Fibroblast of the aortic adventitia (primary cell): Measurements from ENCODE around the gene BHLHA15. TPM values are rescaled to one million over a fixed set of nuclear protein-coding genes. Genes with fewer than 3 reads are reported as not detected.
A peak's percentile ranks its signal among the peaks of the same experiment; 100 is the strongest.

Source experiments
- DNase-seq: peaks from one replicate; pipeline ENCODE4 v3.0.0-alpha.2; 2010; ENCODE audit warnings: low read depth
- H3K4me3 ChIP-seq: 2 replicates; pipeline ENCODE4 v1.5.1; 2011; ENCODE audit warnings: low read depth, mild to moderate bottlenecking, control low read depth, low read length, moderate library complexity
- total RNA-seq: library from RNA; depleted of rRNA; stranded (reverse); fragments of >200 nt; gene quantifications from 2 replicates; pipeline ENCODE4 v1.2.3, GENCODE V29; 2012; ENCODE audit warnings: low replicate concordance
- TF ChIP-seq, protein P1 (sequence below): IDR thresholded peaks from 2 replicates; pipeline ENCODE4 v1.5.1; 2011; ENCODE audit warnings: mild to moderate bottlenecking, low read length, control low read depth, inconsistent platforms; ENCODE audit not compliant: insufficient read depth

BHLHA15 gene
- total RNA-seq, 1 donor = not detected

DNA sequence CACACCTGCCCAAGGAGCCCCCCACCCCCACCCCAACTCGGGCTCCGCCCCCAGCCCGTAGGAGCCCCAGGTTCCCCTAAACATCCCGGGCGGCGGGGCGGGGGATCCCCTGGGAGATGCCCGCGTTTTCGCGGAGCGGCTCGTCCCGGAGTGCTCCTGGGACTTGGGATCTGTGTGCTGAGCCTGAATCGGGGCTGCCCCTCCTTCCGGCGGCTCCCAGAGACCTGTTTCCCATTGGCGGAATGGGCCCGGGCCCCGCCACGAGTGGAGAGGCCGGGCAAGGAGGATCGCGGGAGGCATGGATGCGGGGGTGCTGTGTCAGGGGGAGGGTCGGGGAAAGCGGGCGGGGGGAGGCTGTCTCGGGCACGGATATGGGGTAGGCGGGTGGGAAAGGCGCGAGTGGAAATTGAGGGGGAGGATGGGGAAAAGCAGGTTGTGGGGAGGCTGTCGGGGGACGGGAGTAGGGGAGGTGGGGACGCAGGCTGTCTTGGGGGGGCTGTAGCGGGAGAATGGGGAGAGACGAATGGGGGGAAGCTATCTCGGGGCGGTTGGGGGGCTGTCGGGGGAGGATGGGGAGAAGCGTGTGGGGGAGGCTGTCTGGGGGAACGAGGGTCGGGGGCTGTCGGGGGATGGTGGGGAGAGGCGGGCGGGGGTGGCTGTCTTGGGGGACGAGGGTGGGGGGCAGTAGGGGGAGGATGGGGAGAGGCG, 572 bp upstream of the BHLHA15 start:
- H3K4me3 ChIP-seq = peak overlapping the region; percentile 41
- TF ChIP-seq, protein P1, sequence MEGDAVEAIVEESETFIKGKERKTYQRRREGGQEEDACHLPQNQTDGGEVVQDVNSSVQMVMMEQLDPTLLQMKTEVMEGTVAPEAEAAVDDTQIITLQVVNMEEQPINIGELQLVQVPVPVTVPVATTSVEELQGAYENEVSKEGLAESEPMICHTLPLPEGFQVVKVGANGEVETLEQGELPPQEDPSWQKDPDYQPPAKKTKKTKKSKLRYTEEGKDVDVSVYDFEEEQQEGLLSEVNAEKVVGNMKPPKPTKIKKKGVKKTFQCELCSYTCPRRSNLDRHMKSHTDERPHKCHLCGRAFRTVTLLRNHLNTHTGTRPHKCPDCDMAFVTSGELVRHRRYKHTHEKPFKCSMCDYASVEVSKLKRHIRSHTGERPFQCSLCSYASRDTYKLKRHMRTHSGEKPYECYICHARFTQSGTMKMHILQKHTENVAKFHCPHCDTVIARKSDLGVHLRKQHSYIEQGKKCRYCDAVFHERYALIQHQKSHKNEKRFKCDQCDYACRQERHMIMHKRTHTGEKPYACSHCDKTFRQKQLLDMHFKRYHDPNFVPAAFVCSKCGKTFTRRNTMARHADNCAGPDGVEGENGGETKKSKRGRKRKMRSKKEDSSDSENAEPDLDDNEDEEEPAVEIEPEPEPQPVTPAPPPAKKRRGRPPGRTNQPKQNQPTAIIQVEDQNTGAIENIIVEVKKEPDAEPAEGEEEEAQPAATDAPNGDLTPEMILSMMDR = no peak
- no peak for DNase-seq

DNA sequence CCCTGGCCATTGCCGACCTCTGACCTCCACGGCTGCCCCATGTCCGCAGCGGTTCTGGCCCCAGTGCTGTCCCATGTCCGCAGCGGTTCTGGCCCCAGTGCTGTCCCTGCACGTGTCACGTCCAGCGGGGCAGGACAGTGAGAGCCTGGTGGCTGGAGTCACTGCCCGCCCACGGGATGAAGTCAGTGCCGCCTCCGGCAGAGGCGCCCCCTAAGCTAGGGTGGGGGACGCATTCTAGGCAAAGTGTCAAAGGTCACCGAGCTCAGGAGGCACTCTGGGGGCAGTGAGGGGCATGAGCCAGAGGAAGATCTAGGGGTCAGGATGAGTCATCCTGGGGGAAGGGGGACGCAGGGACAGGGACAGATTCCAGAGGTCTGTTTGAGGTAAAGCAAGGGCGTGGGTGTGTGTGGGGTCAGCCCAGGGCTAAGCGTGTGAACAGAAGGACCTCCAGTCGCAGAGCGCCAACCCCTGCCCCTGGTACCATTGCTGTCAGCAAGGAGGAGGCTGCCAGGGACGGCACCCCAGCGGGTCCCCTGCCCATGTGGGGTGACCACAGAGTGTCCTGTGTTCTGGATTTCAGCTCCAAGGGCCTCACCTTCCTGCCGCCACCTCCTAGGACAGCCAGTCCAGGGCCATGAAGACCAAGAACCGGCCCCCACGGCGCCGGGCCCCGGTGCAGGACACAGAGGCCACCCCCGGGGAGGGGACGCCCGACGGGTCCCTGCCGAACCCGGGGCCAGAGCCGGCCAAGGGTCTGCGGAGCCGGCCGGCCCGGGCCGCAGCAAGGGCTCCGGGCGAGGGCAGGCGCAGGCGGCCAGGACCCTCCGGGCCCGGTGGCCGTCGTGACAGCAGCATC, 665 bp downstream of the BHLHA15 start:
- no peak overlapping the region for H3K4me3 ChIP-seq
- TF ChIP-seq, protein P1 = no peak
- DNase-seq = no peak

DNA sequence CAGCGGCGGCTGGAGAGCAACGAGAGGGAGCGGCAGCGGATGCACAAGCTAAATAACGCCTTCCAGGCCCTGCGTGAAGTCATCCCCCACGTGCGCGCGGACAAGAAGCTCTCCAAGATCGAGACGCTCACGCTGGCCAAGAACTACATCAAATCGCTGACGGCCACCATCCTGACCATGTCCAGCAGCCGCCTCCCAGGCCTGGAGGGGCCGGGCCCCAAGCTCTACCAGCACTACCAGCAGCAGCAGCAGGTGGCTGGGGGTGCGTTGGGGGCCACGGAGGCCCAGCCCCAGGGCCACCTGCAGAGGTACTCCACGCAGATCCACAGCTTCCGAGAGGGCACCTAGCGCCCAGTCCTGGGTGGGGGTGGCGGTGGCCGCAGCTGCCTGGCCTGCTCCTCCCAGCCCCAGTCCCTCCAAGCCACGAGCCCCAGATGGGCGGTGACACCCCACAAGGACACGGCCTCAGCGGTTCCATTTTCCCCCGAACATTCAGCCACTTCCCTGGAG, 1.3 kb downstream of the BHLHA15 start:
- H3K4me3 ChIP-seq = no peak overlapping the region
- no peak for DNase-seq
- TF ChIP-seq, protein P1 = no peak

DNA sequence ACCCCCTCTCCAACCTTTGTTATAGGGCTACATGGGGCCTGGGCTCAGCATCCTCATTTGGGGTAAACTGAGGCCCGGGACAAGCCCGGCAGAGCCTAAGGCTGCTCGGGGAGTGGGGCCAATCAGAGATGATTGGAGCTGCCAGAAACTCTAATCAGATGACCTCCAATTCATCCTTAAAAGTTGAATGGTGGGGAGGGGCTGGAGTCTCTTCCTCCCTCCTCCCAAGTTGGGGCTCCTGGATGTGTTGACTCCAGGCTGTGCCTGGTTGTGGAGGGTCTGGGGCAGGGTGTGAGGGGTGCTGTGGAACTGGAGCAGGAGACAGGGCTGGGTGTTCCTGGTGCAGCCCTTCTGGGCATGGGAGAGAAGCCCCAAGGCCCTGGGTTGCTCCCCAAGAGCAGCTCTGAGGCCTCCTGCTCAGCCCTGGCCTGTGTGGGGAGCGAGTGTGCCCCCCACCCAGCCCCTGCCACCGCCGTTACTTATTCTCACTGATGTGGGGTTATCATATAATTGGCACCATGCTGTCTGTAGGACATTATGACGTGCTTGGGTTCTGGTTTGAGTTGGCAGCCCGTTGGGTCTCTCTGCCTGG, 2.2 kb downstream of the BHLHA15 start:
- H3K4me3 ChIP-seq = no peak overlapping the region
- no peak for DNase-seq
- TF ChIP-seq, protein P1 = no peak

DNA sequence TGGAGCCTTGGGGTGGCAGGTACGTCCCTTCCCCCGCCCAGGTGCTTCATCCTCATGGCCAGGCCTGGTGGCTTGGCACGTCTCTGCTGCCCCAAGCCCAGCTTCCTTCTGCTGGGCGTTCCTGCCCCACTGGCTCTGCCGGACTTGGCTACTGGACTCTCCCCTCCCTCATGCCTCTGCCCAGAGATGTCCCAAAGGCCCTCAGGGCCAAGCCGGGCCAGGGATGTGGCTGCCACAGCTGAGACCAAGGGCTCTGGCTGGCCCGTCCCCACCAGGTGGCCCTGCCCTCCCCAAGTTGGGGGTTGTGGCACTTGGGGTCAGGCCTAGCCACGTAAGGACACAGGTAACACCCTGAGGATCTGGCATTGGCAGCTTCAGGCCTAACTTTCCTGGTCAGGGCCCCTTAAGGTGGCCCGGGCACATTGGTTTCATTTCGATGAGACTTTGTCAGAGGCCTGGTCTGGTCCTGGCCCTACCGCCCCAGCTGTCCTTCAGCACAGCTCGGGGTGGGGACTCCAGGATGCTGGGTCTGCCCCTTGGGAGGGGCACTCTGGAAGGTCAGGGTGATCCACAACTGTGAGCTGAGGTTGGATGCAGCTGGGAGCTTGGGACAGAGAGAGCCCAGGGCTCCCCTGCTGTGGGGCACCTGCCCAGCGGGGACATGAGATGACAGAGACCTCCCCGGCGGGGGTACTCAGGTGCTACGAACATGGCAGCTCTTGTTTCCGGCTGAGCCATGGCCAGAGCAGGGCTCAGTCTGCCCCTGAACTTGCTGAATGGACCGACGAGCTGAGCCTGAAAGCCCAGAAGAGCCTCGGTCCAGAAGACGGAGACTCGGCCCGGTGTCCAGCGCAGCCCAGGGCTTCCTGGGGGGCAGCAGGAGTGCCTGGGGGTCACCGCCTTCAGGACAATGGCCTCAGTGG, 2.9 kb downstream of the BHLHA15 start:
- TF ChIP-seq, protein P1 = no peak
- DNase-seq = no peak
- no peak overlapping the region for H3K4me3 ChIP-seq

DNA sequence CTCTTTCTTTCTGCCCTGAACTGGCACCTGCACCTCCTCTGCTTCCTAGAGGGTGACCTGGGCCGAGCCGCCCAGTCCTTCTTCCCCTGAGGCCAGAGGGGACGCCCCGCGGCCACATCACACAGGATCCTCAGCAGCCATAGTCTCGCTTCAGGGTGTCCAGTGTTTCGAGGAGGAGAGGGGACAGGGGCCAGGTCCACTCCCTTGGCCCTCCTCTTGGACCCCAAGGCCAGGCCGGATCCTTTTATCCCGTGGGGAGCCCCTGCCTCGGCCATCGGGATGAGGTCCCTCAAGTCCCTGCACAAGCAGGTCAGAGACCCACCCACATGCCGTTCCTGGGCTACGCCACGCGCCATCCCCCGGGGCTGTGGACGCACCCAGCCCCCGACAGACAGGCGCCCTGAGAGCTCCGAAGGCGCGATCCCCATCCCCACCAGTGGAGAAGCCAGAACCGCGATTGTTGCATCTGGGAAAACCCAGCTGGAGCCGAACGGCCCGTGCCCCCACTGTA, 3.6 kb downstream of the BHLHA15 start:
- DNase-seq = no peak
- H3K4me3 ChIP-seq = no peak overlapping the region
- TF ChIP-seq, protein P1 = no peak
